GM19324 (cell line): ENCODE measurements around the gene RNU1-2.
A peak's percentile ranks its signal among the peaks of the same experiment; 100 is the strongest.
"Not testable (repeated sequence)": the region's sequence is repeated elsewhere in the genome, so short reads cannot be mapped to it uniquely, and the experiment has no call there.

ENCODE experiments used
- ATAC-seq: cut with Tn5 transposase; IDR thresholded peaks from one replicate; pipeline ENCODE4 v1.9.1; 2021; ENCODE audit warnings: mild to moderate bottlenecking, moderate library complexity; ENCODE audit not compliant: unreplicated experiment, low FRiP score

The RNU1-2 gene

DNA sequence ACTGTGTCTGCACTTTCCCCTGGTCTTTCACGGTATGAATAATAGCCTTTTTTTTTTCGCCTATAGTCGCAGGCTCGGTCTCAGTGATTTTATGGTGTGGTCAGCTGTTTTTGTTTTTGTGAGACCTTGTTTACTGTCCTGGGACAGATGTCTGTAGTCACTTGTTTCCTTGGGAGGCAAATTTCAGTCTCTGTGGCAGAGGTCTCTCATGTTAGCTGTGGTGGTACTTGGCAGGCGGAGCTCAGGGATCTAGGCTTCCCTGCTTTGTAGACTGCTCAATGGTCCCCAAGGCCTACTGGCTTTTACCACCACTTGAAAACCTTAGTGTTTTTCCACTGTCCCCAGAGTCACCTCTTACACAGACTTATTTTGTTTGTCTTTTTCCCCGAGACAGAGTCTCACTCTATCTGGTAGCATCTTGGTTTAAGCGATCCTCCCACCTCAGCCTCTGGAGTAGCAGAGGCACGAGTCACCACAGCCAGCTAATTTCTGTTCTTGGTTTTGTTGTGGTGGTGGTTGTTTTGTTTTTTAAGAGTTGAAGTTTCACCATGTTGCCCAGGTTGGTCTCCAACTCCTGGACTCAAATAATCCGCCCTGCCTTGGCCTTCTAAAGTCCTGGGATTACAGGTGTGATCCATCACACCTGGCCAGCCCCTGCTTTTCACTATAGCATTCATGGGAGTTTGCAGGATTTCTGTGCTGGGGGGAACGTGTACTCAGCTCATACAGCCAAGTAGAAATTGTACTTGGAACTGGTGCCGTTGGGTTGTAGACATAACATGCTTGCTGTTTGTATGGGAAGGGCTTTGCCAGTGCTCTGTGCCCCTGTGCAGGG lies 10.3 kb downstream of the RNU1-2 start:
- ATAC-seq = no peak

DNA sequence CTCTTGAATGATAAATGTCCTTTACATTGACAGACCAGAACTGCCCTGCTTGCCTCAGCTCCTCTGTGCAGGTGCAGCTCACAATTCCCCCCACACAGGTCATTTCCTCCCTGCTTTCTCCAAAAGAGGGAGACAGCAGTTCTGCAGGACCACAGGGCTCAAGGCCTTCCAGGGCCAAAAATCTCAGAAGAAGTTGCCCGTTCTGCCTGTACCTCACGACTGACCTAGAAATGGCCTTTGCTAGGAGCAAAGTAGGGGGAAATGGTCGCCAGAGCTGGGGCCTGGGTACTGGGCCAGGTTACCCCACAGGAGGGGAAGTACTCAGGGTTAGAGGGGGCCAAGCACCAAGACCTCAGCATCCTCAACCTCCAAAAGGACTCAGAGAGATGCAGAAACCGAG lies 11.1 kb downstream of the RNU1-2 start:
- no peak for ATAC-seq

DNA sequence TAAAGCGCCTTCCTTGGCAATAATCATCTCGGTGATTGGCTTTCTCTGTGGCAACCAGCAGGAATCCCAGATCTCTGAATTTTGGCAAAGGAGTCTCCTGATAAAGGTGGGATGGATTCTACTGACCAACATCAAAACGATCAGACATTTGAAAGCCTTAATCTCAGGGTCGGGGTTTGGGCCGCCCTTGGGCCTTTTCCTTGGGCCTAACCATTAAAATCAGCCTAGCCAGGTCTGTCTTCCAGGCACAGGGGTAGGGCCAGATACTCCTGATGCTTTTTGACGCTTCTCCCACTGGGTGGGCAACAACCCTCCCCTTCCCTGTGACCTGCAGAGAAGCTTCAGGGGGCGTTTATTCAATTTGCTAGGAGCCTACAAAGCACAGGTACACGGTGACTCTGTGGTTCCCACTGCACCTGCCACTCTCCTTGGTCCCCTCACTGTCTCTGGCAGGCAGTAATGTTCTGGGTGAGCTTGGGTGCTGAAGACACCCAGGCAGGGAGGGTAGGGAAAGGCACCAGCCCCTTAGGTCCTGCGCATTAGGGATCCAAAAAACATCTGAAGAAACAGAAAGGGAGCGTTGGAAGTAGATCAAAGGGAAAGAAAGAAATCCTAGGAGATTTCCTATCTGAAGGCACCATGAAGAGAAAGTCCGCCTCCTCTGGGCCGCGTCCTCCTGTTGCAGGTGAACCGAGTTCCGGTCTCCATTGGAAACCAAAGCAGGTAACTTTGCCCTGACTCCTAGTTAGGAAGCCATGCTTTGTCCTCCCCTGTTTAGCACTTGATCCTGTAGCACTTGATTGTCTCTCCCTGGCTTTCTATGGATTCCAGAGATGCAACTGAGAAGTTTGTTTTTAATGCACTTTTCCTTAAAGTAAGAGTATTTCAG lies 12.3 kb downstream of the RNU1-2 start:
- ATAC-seq = no peak

DNA sequence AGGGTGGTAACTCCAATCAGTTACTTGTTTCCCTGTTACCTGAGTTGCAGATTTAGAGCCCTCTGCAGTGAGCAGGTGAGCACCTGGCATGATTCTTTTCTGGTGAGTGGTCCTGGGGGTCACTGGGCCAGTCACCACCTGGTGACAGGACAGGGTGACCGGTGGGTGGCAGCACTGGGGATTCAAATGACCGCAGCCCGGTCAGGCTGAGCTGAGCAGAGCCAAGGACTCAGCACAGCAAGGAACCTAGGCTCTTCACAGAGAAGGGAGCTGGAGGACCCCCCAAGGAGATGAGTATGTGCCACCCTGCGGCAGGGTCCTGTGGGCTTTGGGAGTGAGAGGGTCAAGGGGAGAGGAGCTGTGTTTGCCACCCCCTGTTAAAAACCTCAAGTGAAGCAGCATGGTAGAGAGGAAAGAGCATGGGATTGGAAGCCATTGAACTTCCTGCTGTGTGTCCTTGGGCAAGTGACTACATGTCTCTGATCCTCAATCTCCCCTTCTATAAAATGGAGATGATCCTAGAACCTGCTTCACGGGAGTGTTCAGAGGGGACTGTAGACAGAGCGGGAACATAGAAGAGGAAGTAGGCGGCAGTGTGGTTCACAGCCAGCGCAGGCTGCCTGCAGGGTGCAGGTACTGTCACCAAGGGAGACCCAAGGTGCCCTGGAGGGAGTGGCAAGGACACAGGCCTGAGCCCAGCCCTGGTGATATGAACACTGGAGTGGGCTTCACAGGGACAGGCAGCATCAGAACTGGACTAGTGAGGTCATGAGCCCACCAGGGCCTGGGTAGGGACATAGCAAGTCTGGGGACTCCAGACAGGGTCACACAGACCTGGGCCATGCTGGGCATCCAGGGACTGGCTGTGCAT lies 16.3 kb downstream of the RNU1-2 start:
- not testable (repeated sequence) for ATAC-seq

DNA sequence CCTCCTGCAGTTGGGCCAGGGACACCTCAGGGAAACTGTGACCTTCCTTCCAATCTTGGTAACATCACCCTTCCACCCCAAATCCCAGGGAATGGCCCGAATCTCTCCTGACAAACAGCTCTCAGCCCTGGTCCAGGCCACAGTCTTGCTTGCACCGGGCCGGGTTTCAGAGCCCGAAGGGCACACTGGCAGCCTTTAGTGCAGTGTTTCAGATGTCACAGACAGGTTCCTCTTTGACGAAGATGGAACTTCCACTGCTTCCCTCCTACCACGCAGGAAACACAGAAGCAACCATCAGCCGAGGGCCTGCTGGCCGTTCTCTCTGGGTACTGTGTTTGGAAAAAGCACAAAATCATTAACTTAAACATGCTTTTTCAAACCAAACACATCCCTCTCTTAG lies 17.0 kb downstream of the RNU1-2 start:
- ATAC-seq = not testable (repeated sequence)

DNA sequence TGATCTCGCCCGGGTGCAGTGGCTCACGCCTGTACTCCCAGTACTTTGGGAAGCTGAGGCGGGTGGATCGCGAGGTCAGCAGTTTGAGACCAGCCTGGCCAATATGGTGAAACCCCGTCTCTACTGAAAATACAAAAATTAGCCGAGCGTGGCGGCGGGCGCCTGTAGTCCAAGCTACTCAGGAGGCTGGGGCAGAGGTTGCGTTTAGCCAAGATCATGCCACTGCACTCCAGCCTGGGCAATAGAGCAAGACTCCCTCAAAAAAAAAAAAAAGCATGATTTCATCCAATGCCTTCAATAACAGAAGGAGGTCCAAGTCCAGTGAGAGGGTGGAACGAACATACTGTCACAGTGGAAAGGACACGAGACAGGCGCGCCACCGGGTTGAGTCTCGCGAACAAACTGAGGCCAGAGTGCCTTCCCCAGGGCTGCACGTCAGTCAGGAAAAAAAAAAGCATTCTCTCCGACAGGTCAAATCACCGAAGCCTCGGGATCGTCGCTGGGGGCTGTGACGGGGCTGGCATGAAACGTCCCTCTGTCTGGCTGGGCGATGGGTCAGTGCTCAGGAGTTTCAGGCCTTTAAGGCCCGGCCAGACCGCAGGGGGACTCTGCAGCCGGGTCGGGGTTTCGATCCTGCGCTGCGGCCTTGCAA lies 17.5 kb downstream of the RNU1-2 start:
- ATAC-seq = no peak

DNA sequence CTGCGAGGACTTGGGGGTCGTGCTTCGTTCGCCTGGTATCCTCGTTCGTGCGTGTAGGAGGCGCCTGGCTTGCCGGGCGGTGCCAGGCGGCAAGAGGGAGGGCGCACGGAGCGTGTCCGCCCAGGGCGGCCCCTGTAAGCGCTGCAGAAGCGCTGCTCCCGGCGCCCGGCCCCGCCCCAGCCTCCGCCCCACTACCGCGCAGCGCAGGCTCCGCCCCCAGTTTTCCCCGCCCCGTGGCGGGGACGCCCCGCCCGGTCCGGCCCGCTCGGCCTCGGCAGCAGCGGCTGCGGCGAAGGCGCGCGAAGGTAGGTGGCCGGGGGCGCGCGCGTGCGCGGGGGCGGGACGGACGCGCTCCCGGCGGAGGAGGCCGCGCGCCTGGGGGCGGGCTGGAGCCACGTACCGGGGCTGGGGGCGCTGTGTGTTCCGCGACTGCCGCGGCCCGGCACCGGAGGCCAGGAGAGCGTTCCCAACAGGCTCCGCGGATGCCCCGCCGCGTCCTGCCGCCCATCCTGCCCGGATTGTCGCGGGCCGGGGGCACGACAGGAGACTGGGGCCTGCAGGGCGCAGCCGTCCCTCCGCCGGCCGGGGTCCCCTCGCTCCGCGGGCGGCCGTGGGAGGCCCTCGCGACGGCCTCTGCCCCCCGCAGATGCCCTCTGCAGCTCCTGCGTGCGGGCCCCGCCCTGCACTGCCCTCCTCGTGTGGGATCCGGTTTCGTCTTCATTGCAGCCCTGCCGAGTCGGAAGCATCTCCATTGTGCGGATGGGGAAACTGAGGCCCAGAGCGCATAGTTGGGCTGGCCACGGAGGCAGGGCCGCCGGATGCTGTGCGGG lies 18.3 kb downstream of the RNU1-2 start:
- peak; percentile 90 for ATAC-seq

DNA sequence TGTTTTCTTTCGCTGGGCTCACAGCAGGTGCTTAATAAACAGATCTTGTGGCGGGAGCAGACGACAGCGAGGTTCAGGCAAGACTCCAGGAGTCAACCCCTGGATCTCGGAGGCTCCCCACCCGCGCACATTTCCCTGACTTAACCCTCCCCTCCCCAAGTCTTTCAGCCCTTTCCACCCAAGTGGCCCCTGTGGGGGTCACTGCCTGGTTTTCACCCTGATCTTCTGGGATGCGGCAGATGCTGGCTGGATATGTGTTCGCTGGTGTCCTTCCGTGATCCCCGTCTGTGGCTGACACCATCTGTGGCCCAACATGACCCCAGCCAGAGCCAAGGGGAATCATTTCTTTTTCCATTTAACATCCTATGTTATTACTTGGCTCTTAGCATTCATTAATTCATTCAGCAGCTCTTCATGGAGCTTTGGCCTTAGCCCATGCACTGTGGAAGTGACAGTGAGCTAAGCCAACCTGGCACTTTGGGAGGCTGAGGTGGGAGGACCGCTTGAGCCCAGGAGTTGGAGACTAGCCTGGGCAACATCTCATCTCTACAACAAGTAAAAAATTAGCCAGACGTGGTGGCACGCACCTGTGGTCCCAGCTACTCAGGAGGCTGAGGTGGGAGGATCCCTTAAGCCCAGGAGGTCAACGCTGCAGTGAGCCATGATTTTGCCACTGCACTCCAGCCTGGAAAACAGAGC lies 19.3 kb downstream of the RNU1-2 start:
- ATAC-seq = not testable (repeated sequence)

DNA sequence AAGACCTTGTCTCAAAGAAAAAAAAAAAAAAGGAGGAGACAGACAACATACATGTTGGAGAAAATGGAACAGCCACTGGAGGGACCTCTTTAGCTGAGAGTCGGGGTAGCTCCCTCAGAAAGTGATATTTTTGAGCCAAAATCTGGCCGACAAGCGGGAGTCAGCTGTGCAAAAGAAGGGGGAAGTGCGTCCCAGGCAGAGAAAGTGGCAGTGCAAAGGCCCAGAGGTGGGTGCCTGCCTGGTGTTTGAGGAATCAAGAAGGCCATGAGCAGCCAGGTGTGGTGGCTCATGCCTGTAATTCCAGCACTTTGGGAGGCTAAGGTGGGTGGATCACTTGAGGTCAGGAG lies 19.8 kb downstream of the RNU1-2 start:
- ATAC-seq = no peak

DNA sequence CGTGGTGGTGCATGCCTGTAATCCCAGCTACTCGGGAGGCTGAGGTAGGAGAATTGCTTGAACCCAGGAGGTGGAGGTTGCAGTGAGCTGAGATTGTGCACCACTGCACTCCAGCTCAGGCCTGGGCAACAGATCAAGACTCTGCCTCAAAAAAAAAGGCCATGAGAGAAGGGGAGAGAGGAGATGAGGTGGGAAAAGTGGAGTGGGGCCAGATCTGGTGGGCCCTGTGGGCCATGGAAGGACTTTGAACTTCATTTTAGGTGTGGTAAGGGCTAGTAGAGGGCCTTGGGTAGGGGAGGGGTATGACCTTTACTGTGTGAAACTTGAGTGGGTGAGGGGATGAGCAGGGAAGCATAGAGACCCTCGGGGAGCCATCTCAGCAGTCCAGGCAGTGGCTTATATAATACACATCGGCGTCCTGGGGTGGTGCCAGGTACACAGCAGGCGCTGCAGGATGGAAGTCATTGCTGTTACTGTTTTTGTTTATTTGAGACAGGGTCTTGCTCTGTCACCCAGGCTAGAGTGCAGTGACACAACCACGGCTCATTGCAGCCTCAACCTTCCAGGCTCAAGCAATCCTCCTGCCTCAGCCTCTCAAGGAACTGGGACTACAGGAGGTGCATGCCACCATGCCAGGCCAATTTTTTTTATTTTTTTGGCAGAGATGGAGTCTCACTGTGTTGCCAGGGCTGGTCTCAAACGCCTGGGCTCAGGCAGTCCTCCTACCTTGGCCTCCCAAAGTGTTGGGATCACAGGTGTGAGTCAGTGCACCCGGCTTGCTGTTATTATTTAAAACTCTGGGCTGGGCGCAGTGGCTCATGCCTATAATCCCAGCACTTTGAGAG lies 20.5 kb downstream of the RNU1-2 start:
- not testable (repeated sequence) for ATAC-seq

DNA sequence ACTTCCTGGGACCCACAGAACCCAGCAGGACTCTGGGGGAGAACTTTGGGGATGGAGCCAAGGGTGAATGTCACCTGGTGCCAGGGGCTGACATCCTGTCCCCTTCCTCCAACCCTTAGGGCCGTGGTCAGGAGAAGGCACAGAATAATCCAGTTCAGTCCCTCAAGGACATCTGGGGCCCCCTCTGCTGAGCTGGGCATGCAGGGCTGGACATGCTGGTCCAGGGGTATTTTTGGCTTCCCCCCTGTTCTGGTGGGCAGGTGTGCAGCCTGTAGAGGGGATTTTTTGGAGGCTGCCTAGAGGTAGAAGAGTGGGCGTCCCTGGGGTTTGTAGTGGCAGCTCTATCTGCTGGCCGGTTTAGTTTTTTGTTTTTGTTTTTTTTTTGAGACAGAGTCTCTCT lies 22.6 kb downstream of the RNU1-2 start:
- ATAC-seq = no peak

DNA sequence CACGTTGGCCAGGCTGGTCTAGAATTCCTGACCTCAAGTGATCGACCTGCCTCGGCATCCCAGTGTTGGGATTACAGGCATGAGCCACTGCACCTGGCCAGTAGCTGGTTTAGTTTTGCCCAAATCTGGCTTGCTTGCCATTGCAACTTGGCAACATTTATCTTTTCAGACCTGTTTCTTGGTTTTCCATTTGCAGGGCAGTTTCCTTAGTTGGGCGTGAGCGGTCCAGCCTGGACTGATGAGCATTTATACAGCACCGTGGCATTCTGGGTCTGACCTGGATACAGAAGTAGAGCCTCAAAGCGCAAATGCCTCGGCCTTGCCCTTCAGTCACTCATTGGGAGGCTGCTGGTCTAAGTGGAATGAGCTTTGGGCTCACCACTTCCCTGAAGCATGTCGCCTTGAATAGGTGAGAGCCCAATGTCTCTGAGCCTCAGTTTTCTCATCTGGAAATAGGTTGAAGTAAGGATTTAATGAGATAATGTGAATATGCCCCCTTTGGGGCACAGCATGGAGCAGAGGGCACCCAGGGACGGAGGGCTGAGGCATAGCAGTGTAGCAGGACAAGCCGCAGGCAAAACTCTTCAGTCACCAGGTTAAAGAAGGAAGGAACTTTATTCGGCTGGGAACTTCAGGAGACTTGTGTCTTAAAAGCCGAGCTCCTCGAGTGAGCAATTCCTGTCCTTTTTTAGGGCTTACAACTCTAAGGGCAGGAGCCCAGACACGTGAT lies 23.3 kb downstream of the RNU1-2 start:
- ATAC-seq = not testable (repeated sequence)

DNA sequence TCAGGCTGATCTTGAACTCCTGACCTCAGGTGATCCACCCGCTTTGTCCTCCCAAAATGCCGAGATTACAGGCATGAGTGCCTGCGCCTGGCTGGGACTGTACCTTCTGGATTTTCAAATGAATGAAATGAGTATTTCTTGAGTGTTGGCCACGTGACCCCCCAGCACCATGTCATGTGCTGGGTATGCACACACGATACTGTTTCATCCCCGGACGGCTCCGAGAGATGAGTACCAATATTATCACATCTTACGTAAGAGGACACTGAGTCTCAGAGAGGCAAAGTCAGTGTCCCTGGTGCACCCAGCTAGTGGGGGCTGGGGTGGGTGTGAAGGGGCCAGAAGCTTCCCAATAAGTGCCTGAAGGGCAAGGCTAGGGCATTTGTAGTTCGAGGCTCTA lies 25.2 kb downstream of the RNU1-2 start:
- ATAC-seq = no peak

DNA sequence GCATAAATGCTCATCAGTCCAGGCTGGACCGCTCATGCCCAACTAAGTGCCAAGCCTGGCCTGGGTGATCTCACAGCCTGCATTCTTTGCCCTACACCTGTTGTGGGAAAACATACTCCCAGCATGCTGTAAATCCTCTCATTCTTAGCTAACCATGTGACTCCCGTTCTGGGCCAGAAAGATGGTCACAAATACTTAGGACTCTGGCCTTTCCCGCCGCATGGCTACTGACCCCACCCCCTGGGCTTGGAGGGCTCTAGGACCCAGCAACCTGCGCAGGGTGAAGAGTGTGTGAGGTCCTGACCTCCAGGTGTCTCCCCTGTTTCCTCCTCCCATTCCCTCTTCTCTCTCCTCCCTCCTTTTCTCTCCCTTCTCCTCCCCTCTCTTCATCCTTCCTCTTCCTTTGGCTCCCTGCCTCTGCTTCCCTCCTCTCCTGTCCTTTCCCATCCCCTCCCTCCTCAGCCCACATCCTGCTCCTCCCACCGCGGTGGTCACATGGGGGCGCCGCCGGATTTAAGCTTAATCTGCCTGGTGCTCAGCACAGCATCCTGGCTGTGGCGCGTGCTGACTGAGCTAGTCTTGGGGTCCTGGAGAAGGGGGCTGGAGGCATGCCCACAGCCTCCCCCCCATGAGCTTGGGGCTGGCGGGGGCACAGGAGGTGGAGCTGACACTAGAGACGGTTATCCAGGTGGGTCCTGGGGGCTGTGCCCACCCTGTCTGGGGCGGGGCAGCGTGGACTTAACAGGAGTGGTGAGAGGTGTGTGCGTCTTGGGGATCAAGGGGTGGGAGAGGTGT lies 25.8 kb downstream of the RNU1-2 start, which contains the start of gene CROCC:
TSS of gene CROCC (plus strand) at position 541 of the 795 bp plus-strand sequence. CDS start at position 629, 88 bp downstream.
- no peak for ATAC-seq

DNA sequence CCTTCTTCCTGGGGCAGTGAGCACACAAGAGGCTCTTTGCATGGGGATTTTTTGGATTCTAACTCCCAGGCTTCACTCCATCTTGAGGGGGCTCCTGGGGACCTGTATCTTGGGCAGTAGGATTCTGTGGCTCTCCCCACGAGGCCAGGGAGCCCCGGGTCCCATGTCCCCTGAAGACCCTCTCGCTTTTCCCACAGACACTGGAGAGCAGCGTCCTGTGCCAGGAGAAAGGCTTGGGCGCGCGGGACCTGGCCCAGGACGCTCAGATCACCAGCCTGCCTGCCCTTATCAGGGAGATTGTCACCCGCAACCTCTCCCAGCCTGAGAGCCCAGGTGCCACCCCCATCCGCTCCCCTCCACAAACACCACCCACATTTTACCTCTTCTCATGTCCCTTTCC lies 26.7 kb downstream of the RNU1-2 start:
- no peak for ATAC-seq

DNA sequence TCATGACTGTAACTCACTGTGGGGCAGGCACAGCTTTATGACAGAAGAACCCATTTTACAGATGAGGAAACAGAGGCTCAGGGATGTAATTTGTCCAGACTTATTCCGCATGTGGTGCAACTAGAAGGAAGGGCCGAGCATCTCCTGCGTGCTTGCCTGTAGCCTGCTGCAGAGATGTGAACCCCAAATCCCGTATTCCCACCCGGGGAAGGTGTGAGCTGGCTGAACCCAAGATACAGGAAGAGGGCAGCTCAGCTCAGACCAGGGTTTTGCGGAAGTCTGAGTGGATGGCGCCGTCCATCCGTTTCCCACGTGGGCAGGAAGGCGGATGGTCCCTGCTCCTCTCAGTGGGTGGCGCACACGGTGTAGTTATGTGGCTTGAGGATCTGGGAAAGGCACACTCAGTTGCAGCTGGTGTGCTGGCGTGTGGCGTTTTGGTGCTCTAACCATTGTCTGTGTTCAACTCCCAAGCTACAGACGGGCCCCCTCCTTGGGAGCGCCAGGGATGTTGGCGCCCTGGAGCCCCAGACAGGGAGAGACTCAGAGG lies 27.2 kb downstream of the RNU1-2 start:
- no peak for ATAC-seq
